NCI-H82 treated with DMSO at 0.1 percent for 48 hours (cell line): ENCODE results near the gene WDR88.
"Not testable (repeated sequence)": the region's sequence is repeated elsewhere in the genome, so short reads cannot be mapped to it uniquely, and the experiment has no call there.

Experiments used
- DNase-seq: peaks from one replicate; lab custom pipeline; 2025; ENCODE audit not compliant: unreplicated experiment; lab: John Stamatoyannopoulos, UW

WDR88 gene

GRCh38 chr19:33196446-33197193 is 64.7 kb downstream of the WDR88 start:
- DNase-seq, result no peak

GRCh38 chr19:33197591-33198000 is 65.7 kb downstream of the WDR88 start:
- DNase-seq, result no peak

GRCh38 chr19:33198169-33198568 is 66.3 kb downstream of the WDR88 start:
- DNase-seq, result no peak

DNA sequence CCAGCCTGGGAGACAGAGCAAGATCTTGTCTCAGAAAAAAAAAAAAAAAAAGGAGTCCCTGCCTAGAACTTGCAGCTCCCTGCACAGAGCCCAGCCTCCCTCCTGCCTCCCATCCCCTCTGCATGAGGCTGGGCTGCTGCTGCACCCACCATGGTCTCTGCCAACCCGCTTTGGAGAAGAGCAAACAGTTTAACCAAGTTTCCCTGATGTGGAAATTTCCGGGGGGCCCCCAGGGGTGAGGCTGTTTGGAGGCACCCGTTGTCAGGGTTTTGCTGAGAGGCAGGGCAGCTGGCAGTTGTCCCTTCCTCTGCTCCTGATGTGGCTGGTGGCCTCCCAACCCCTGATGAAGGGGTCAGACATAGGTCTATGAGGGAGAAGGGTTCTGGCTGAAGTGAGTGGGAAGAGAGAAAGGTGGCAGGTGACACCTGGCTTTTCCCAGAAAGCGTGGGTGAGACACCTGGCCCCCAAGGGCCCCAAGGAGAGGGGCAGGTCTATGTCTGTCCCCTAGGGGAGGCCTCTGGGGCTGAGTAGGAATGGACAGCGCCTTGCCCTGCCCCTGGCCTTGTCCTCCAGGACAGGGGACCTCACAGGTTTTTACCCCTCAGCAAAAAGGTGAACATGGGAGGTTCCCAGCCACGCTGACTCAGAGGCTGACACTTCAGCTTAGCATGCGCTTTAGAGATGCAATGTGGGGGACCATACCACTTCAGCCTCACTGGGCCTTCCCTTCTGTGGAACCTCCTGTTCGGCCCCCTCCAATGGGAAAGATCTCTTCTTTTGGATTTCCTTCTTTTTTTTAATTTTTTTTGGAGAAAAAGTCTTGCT is 67.7 kb downstream of the WDR88 start:
- no peak for DNase-seq

DNA sequence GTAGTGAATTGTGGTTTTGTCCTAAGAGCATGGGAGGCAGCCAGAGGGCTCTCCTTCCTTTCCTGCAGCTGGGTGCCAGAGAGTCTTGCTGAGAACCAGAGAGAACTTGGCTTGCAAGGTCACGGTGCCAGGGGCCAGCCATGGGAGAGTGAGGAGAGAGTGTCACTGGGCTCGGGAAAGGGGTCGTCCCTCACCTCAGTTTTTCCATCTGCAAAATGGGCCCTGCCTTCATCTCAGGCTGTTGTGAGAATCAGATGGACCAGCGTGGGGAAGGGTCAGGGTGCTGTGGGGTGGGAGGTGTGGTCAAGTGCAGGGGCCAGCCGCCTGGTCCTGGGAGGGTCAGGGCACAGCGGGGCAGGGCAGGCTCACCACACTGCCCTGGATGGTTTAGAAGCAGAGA is 69.6 kb downstream of the WDR88 start:
- DNase-seq, result no peak

- DNase-seq, result no peak
These were observed 70.1 kb downstream of the WDR88 start for GRCh38 chr19:33201886-33202545.

- DNase-seq, result no peak
These were observed 70.9 kb downstream of the WDR88 start for GRCh38 chr19:33202546-33203507.

DNA sequence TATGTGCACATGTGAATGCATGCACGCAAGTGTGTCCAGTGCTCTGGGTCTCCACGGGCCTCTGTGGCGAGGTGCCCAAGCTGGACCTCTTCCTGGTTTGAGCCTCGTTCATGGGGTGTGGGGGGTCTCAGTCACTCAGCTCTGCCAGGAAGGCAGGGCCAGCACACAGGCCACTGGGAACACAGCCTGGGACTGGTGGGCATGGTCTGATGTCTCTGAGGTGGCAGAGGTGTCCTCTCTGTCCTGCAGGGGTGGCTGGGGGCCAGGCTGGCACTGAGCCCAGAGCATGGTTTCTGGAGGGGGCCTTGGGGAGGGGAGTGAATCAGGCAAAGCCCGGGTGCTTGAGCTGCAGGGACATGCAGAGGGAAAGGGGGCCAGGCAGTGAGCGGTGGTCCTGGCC is 71.6 kb downstream of the WDR88 start:
- DNase-seq, result no peak

GRCh38 chr19:33204136-33204973 is 72.4 kb downstream of the WDR88 start:
- DNase-seq, result no peak

- no peak for DNase-seq
These were observed 73.2 kb downstream of the WDR88 start for GRCh38 chr19:33205110-33205509.

DNA sequence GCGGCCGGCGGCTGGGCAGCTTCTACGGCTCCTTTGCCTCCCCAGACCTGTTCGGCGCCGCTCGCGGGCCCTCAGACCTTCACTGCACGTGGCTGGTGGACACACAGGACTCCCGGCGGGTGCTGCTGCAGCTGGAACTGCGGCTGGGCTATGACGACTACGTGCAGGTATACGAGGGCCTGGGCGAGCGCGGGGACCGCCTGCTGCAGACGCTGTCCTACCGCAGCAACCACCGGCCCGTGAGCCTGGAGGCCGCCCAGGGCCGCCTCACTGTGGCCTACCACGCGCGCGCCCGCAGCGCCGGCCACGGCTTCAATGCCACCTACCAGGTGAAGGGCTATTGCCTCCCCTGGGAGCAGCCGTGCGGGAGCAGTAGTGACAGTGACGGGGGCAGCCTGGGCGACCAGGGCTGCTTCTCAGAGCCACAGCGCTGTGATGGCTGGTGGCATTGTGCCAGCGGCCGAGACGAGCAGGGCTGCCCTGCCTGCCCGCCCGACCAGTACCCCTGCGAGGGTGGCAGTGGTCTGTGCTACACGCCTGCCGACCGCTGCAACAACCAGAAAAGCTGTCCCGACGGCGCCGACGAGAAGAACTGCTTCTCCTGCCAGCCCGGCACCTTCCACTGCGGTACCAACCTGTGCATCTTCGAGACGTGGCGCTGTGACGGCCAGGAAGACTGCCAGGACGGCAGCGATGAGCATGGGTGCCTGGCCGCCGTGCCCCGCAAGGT is 73.8 kb downstream of the WDR88 start:
- DNase-seq, result no peak

GRCh38 chr19:33206261-33207039 is 74.5 kb downstream of the WDR88 start:
- no peak for DNase-seq

GRCh38 chr19:33207040-33207620 is 75.2 kb downstream of the WDR88 start:
- DNase-seq, result no peak

GRCh38 chr19:33207903-33208302 is 76.0 kb downstream of the WDR88 start:
- DNase-seq, result no peak

- no peak for DNase-seq
These were observed 76.5 kb downstream of the WDR88 start for GRCh38 chr19:33208371-33208895.

GRCh38 chr19:33208904-33209849 is 77.3 kb downstream of the WDR88 start:
- no peak for DNase-seq

GRCh38 chr19:33209850-33210230 is 77.9 kb downstream of the WDR88 start:
- not testable (repeated sequence) for DNase-seq
